ENCODE measurements around the gene GDF3.

- TF ChIP-seq CTCF (IDR thresholded peaks at IDR 0.05; ENCODE audit: borderline replicate concordance, extremely low read depth, low read length, poor library complexity, severe bottlenecking) (no peak), EZH2 (IDR thresholded peaks at IDR 0.05; ENCODE audit: borderline replicate concordance, low read depth, low read length, severe bottlenecking) (no peak)
Observed at GRCh38 chr12:7646178-7646475, 49.4 kb downstream of the GDF3 start.
